Endothelial cell of umbilical vein (primary cell): ENCODE data around the gene ABTB2. TPM values are rescaled to one million over a fixed set of nuclear protein-coding genes. Genes with fewer than 3 reads are reported as not detected.

Experiments used
- BruUV-seq: library from RNA; stranded (reverse); fragments of 400-500 nt; replicated peaks from 2 replicates; lab custom pipeline; 2021; lab: Mats Ljungman, UMichigan
- CTCF ChIA-PET: fragments of 300-600, 350-600 bp; sonication (Branson Sonifier 250); formaldehyde crosslinking; loops from one replicate; lab custom pipeline; 2021; ENCODE audit warnings: antibody characterized with exemption, inconsistent platforms; lab: Charles Lee
- POLR2A ChIA-PET: fragments of 300-600, 350-600 bp; sonication (Branson Sonifier 250); formaldehyde crosslinking; loops from one replicate; lab custom pipeline; 2021; ENCODE audit warnings: antibody characterized with exemption, inconsistent platforms; lab: Charles Lee
- DNase-seq: peaks from one replicate; pipeline ENCODE4 v3.0.0-alpha.2; 2011; ENCODE audit warnings: low read depth, low spot score
- FAIRE-seq: peaks from 2 replicates; lab custom pipeline; 2011; peaks lifted over from hg19 to GRCh38; lab: Jason Lieb, UNC
- H2AFZ ChIP-seq: 2 replicates; pipeline ENCODE4 v1.6.0; 2012; ENCODE audit warnings: low read depth, low read length, control low read depth, inconsistent platforms
- H3K27ac ChIP-seq: 2 replicates; pipeline ENCODE4 v1.5.1; 2011; ENCODE audit warnings: low read depth, mild to moderate bottlenecking, control low read depth, low read length, moderate library complexity; ENCODE audit not compliant: insufficient read depth
- H3K27me3 ChIP-seq, 2 experiments: 2 replicates each; pipeline versions ENCODE4 v1.6.0 to v1.6.1; 2011; ENCODE audit warnings: low read length in 2 of 2, mixed read lengths in 1 of 2; ENCODE audit not compliant: control insufficient read depth in 2 of 2, insufficient read depth in 2 of 2
- H3K36me3 ChIP-seq, 2 experiments: 2 replicates in 1 of 2; 3 replicates in 1 of 2; pipeline ENCODE4 v1.5.1; 2011; ENCODE audit warnings: low read length in 2 of 2, mild to moderate bottlenecking in 1 of 2, moderate library complexity in 1 of 2; ENCODE audit not compliant: control insufficient read depth in 2 of 2, insufficient read depth in 2 of 2; ENCODE audit errors: extremely low read depth in 1 of 2
- H3K4me1 ChIP-seq: 3 replicates; pipeline ENCODE4 v1.5.1; 2011; ENCODE audit warnings: mild to moderate bottlenecking, low read length; ENCODE audit not compliant: control insufficient read depth, insufficient read depth; ENCODE audit errors: extremely low read depth
- H3K4me2 ChIP-seq: 2 replicates; pipeline ENCODE4 v1.6.1; 2011; ENCODE audit warnings: low read length, control low read depth, mixed read lengths; ENCODE audit not compliant: insufficient read depth
- H3K4me3 ChIP-seq, 3 experiments: fragments of 200-600 bp in 1 of 3; sonication (generic), shearing (Covaris generic) in 1 of 3; replicated peaks in 1 of 3; 2 replicates each; pipeline ENCODE4 v1.5.1; 2011 to 2016; ENCODE audit warnings: control low read depth in 3 of 3, low read length in 3 of 3, mild to moderate bottlenecking in 2 of 3, inconsistent platforms in 1 of 3, low read depth in 1 of 3, moderate library complexity in 1 of 3; ENCODE audit not compliant: insufficient read depth in 1 of 3
- H3K79me2 ChIP-seq: 2 replicates; pipeline ENCODE4 v1.6.0; 2012; ENCODE audit warnings: low read length, inconsistent platforms; ENCODE audit not compliant: control insufficient read depth, insufficient read depth
- H3K9ac ChIP-seq: replicated peaks from 2 replicates; pipeline ENCODE3; 2011; ENCODE audit warnings: low read length, control low read depth; ENCODE audit not compliant: insufficient read depth; ENCODE audit errors: extremely low read depth
- H3K9me1 ChIP-seq: replicated peaks from 3 replicates; pipeline ENCODE4 v1.6.0; 2011; ENCODE audit warnings: mild to moderate bottlenecking, low read length; ENCODE audit not compliant: control insufficient read depth, insufficient read depth; ENCODE audit errors: extremely low read depth
- H3K9me3 ChIP-seq: replicated peaks from 2 replicates; pipeline ENCODE4 v1.5.1; 2012; ENCODE audit warnings: low read length, inconsistent platforms; ENCODE audit not compliant: control insufficient read depth, insufficient read depth
- H4K20me1 ChIP-seq: replicated peaks from 2 replicates; pipeline ENCODE3; 2011; ENCODE audit warnings: mild to moderate bottlenecking, low read length; ENCODE audit not compliant: control insufficient read depth, insufficient read depth; ENCODE audit errors: extremely low read depth
- CTCF ChIP-seq, 2 donors: IDR thresholded peaks; 1 replicate in 1 of 2; 2 replicates in 1 of 2; pipeline ENCODE4 v1.5.1; 2011; ENCODE audit warnings: low read length in 2 of 2, mild to moderate bottlenecking in 2 of 2, moderate library complexity in 2 of 2, control low read depth in 1 of 2, inconsistent platforms in 1 of 2, low read depth in 1 of 2; ENCODE audit not compliant: insufficient read depth in 1 of 2; ENCODE audit errors: extremely low read depth in 1 of 2
- FOS ChIP-seq: IDR thresholded peaks from 2 replicates; pipeline ENCODE4 v1.6.1; 2011; ENCODE audit warnings: mild to moderate bottlenecking, low read length, moderate library complexity, borderline replicate concordance; ENCODE audit not compliant: insufficient read depth
- GATA2 ChIP-seq: IDR thresholded peaks from 2 replicates; pipeline ENCODE4 v1.7.0; 2011; ENCODE audit warnings: low read depth, mild to moderate bottlenecking, moderate library complexity, mixed read lengths, low read length; ENCODE audit not compliant: insufficient read length, insufficient read depth
- JUN ChIP-seq: IDR thresholded peaks from 2 replicates; pipeline ENCODE4 v1.6.1; 2011; ENCODE audit warnings: borderline replicate concordance, low read depth; ENCODE audit not compliant: insufficient read length, insufficient read depth
- MAX ChIP-seq: IDR thresholded peaks from 2 replicates; pipeline ENCODE4 v1.6.1; 2011; ENCODE audit not compliant: insufficient read depth, insufficient read length
- MYC ChIP-seq: IDR thresholded peaks from one replicate; pipeline ENCODE4 v1.6.1; 2011; ENCODE audit warnings: mild to moderate bottlenecking, low read depth, low read length
- POLR2A ChIP-seq: IDR thresholded peaks from 2 replicates; pipeline ENCODE4 v1.6.1; 2012; ENCODE audit warnings: low read depth, mild to moderate bottlenecking, control low read depth, low read length
- POLR2AphosphoS5 ChIP-seq: IDR thresholded peaks from 2 replicates; pipeline ENCODE4 v1.6.1; 2012; ENCODE audit warnings: low read depth, mild to moderate bottlenecking, control low read depth, low read length, moderate library complexity; ENCODE audit not compliant: insufficient read depth
- dilution Hi-C: fragments of 300-500 bp; cut with MboI; formaldehyde crosslinking; loops from one replicate; pipeline ENCODE4 v1.15.0; 2019; ENCODE audit warnings: low sequenced_read_pairs; ENCODE audit not compliant: extremely low pct_ligation_motif_present
- intact Hi-C: fragments of 100-400 bp; cut with micrococcal nuclease; formaldehyde crosslinking; loops from one replicate; pipeline ENCODE4 v1.10.0; 2022
- polyA plus RNA-seq, 4 experiments: library from polyadenylated mRNA; depleted of rRNA in 3 of 4; stranded (reverse) in 3 of 4; unstranded in 1 of 4; fragments of >200 nt; gene quantifications; 2 replicates each; pipeline versions ENCODE4 v1.2.1 to v1.2.3, GENCODE V29; 2011 to 2012; ENCODE audit warnings: missing spikeins in 1 of 4
- total RNA-seq: library from RNA; stranded (reverse); gene quantifications from 2 replicates; pipeline ENCODE4 v1.2.3, GENCODE V29; 2021

Gene ABTB2
- total and polyA plus RNA-seq, 2 donors (not counting 3 experiments of a cell fraction or from before 2014, with no cell fraction given): 0.11 to 0.14 TPM

- no peak for TF ChIP-seq GATA2
- TF ChIP-seq POLR2AphosphoS5: no peak
- TF ChIP-seq MAX: no peak
- TF ChIP-seq JUN: no peak
- TF ChIP-seq FOS: no peak
- TF ChIP-seq POLR2A: no peak
- TF ChIP-seq CTCF (IDR thresholded peaks at IDR 0.05; ENCODE audit: extremely low read depth in 1 of 2, insufficient read depth in 1 of 2, low read depth in 1 of 2, low read length in 2 of 2): no peak
- TF ChIP-seq MYC: no peak
- FAIRE-seq: no peak
- Histone ChIP-seq H3K4me3 (no peak overlapping the region), H3K4me1 (no peaks in the 10 kb centered on the region), H3K79me2 (no peaks in the 10 kb centered on the region), H3K9ac (no peak overlapping the region), H3K27me3 (peaks cover 0 to 3% of the 10 kb centered on the region in 2 experiments), H3K9me1 (no peaks in the 10 kb centered on the region), H4K20me1 (no peaks in the 10 kb centered on the region), H3K36me3 (no peaks in the 10 kb centered on the region), H3K9me3 (no peaks in the 10 kb centered on the region), H2AFZ (no peak overlapping the region), H3K27ac (no peak overlapping the region), H3K4me2 (no peak overlapping the region)
- POLR2A ChIA-PET: no interaction called here
- intact Hi-C loops (no loop called here), dilution Hi-C loops (no loop called here)
- no TSS peak for BruUV-seq
- CTCF ChIA-PET: interaction anchor here (0.8 kb wide), 1 partner anchor 26 kb away, joined by 3 read pairs; no protein-coding TSS in a partner anchor
- DNase-seq: no peak
These were observed 49.5 kb upstream of the ABTB2 start for GRCh38 chr11:34407121-34407813.
